Endothelial cell of umbilical vein (primary cell): ENCODE measurements around the gene DMD. TPM values are rescaled to one million over a fixed set of nuclear protein-coding genes. Genes with fewer than 3 reads are reported as not detected.

Source experiments
- BruUV-seq: library from RNA; stranded (reverse); fragments of 400-500 nt; replicated peaks from 2 replicates; lab custom pipeline; 2021; lab: Mats Ljungman, UMichigan
- CTCF ChIA-PET: fragments of 300-600, 350-600 bp; sonication (Branson Sonifier 250); formaldehyde crosslinking; loops from one replicate; lab custom pipeline; 2021; ENCODE audit warnings: antibody characterized with exemption, inconsistent platforms; lab: Charles Lee
- POLR2A ChIA-PET: fragments of 300-600, 350-600 bp; sonication (Branson Sonifier 250); formaldehyde crosslinking; loops from one replicate; lab custom pipeline; 2021; ENCODE audit warnings: antibody characterized with exemption, inconsistent platforms; lab: Charles Lee
- DNase-seq: peaks from one replicate; pipeline ENCODE4 v3.0.0-alpha.2; 2011; ENCODE audit warnings: low read depth, low spot score
- FAIRE-seq: peaks from 2 replicates; lab custom pipeline; 2011; peaks lifted over from hg19 to GRCh38; lab: Jason Lieb, UNC
- H2AFZ ChIP-seq: 2 replicates; pipeline ENCODE4 v1.6.0; 2012; ENCODE audit warnings: low read depth, low read length, control low read depth, inconsistent platforms
- H3K27ac ChIP-seq: 2 replicates; pipeline ENCODE4 v1.5.1; 2011; ENCODE audit warnings: low read depth, mild to moderate bottlenecking, control low read depth, low read length, moderate library complexity; ENCODE audit not compliant: insufficient read depth
- H3K27me3 ChIP-seq, 2 experiments: 2 replicates each; pipeline versions ENCODE4 v1.6.0 to v1.6.1; 2011; ENCODE audit warnings: low read length in 2 of 2, mixed read lengths in 1 of 2; ENCODE audit not compliant: control insufficient read depth in 2 of 2, insufficient read depth in 2 of 2
- H3K36me3 ChIP-seq, 2 experiments: 2 replicates in 1 of 2; 3 replicates in 1 of 2; pipeline ENCODE4 v1.5.1; 2011; ENCODE audit warnings: low read length in 2 of 2, mild to moderate bottlenecking in 1 of 2, moderate library complexity in 1 of 2; ENCODE audit not compliant: control insufficient read depth in 2 of 2, insufficient read depth in 2 of 2; ENCODE audit errors: extremely low read depth in 1 of 2
- H3K4me1 ChIP-seq: 3 replicates; pipeline ENCODE4 v1.5.1; 2011; ENCODE audit warnings: mild to moderate bottlenecking, low read length; ENCODE audit not compliant: control insufficient read depth, insufficient read depth; ENCODE audit errors: extremely low read depth
- H3K4me2 ChIP-seq: 2 replicates; pipeline ENCODE4 v1.6.1; 2011; ENCODE audit warnings: low read length, control low read depth, mixed read lengths; ENCODE audit not compliant: insufficient read depth
- H3K4me3 ChIP-seq, 3 experiments: fragments of 200-600 bp in 1 of 3; sonication (generic), shearing (Covaris generic) in 1 of 3; replicated peaks in 1 of 3; 2 replicates each; pipeline ENCODE4 v1.5.1; 2011 to 2016; ENCODE audit warnings: control low read depth in 3 of 3, low read length in 3 of 3, mild to moderate bottlenecking in 2 of 3, inconsistent platforms in 1 of 3, low read depth in 1 of 3, moderate library complexity in 1 of 3; ENCODE audit not compliant: insufficient read depth in 1 of 3
- H3K79me2 ChIP-seq: 2 replicates; pipeline ENCODE4 v1.6.0; 2012; ENCODE audit warnings: low read length, inconsistent platforms; ENCODE audit not compliant: control insufficient read depth, insufficient read depth
- H3K9ac ChIP-seq: replicated peaks from 2 replicates; pipeline ENCODE3; 2011; ENCODE audit warnings: low read length, control low read depth; ENCODE audit not compliant: insufficient read depth; ENCODE audit errors: extremely low read depth
- H3K9me1 ChIP-seq: replicated peaks from 3 replicates; pipeline ENCODE4 v1.6.0; 2011; ENCODE audit warnings: mild to moderate bottlenecking, low read length; ENCODE audit not compliant: control insufficient read depth, insufficient read depth; ENCODE audit errors: extremely low read depth
- H3K9me3 ChIP-seq: replicated peaks from 2 replicates; pipeline ENCODE4 v1.5.1; 2012; ENCODE audit warnings: low read length, inconsistent platforms; ENCODE audit not compliant: control insufficient read depth, insufficient read depth
- H4K20me1 ChIP-seq: replicated peaks from 2 replicates; pipeline ENCODE3; 2011; ENCODE audit warnings: mild to moderate bottlenecking, low read length; ENCODE audit not compliant: control insufficient read depth, insufficient read depth; ENCODE audit errors: extremely low read depth
- EZH2 ChIP-seq: IDR thresholded peaks from 2 replicates; pipeline ENCODE4 v1.6.1; 2012; ENCODE audit warnings: borderline replicate concordance, low read depth, mild to moderate bottlenecking, moderate library complexity, low read length, inconsistent platforms; ENCODE audit not compliant: severe bottlenecking
- FOS ChIP-seq: IDR thresholded peaks from 2 replicates; pipeline ENCODE4 v1.6.1; 2011; ENCODE audit warnings: mild to moderate bottlenecking, low read length, moderate library complexity, borderline replicate concordance; ENCODE audit not compliant: insufficient read depth
- GATA2 ChIP-seq: IDR thresholded peaks from 2 replicates; pipeline ENCODE4 v1.7.0; 2011; ENCODE audit warnings: low read depth, mild to moderate bottlenecking, moderate library complexity, mixed read lengths, low read length; ENCODE audit not compliant: insufficient read length, insufficient read depth
- JUN ChIP-seq: IDR thresholded peaks from 2 replicates; pipeline ENCODE4 v1.6.1; 2011; ENCODE audit warnings: borderline replicate concordance, low read depth; ENCODE audit not compliant: insufficient read length, insufficient read depth
- MYC ChIP-seq: IDR thresholded peaks from one replicate; pipeline ENCODE4 v1.6.1; 2011; ENCODE audit warnings: mild to moderate bottlenecking, low read depth, low read length
- POLR2A ChIP-seq: IDR thresholded peaks from 2 replicates; pipeline ENCODE4 v1.6.1; 2012; ENCODE audit warnings: low read depth, mild to moderate bottlenecking, control low read depth, low read length
- POLR2AphosphoS5 ChIP-seq: IDR thresholded peaks from 2 replicates; pipeline ENCODE4 v1.6.1; 2012; ENCODE audit warnings: low read depth, mild to moderate bottlenecking, control low read depth, low read length, moderate library complexity; ENCODE audit not compliant: insufficient read depth
- dilution Hi-C: fragments of 300-500 bp; cut with MboI; formaldehyde crosslinking; loops from one replicate; pipeline ENCODE4 v1.15.0; 2019; ENCODE audit warnings: low sequenced_read_pairs; ENCODE audit not compliant: extremely low pct_ligation_motif_present
- intact Hi-C: fragments of 100-400 bp; cut with micrococcal nuclease; formaldehyde crosslinking; loops from one replicate; pipeline ENCODE4 v1.10.0; 2022
- polyA plus RNA-seq, 4 experiments: library from polyadenylated mRNA; depleted of rRNA in 3 of 4; stranded (reverse) in 3 of 4; unstranded in 1 of 4; fragments of >200 nt; gene quantifications; 2 replicates each; pipeline versions ENCODE4 v1.2.1 to v1.2.3, GENCODE V29; 2011 to 2012; ENCODE audit warnings: missing spikeins in 1 of 4
- total RNA-seq: library from RNA; stranded (reverse); gene quantifications from 2 replicates; pipeline ENCODE4 v1.2.3, GENCODE V29; 2021
- TF ChIP-seq, protein P1 (sequence below), 2 donors: IDR thresholded peaks; 1 replicate in 1 of 2; 2 replicates in 1 of 2; pipeline ENCODE4 v1.5.1; 2011; ENCODE audit warnings: low read length in 2 of 2, mild to moderate bottlenecking in 2 of 2, moderate library complexity in 2 of 2, control low read depth in 1 of 2, inconsistent platforms in 1 of 2, low read depth in 1 of 2; ENCODE audit not compliant: insufficient read depth in 1 of 2; ENCODE audit errors: extremely low read depth in 1 of 2
- TF ChIP-seq, protein P2 (sequence below): IDR thresholded peaks from 2 replicates; pipeline ENCODE4 v1.6.1; 2011; ENCODE audit not compliant: insufficient read depth, insufficient read length

The DMD gene
- total and polyA plus RNA-seq, 2 donors (not counting 3 experiments of a cell fraction or from before 2014, with no cell fraction given), result 7.3 to 9.0 TPM

DNA sequence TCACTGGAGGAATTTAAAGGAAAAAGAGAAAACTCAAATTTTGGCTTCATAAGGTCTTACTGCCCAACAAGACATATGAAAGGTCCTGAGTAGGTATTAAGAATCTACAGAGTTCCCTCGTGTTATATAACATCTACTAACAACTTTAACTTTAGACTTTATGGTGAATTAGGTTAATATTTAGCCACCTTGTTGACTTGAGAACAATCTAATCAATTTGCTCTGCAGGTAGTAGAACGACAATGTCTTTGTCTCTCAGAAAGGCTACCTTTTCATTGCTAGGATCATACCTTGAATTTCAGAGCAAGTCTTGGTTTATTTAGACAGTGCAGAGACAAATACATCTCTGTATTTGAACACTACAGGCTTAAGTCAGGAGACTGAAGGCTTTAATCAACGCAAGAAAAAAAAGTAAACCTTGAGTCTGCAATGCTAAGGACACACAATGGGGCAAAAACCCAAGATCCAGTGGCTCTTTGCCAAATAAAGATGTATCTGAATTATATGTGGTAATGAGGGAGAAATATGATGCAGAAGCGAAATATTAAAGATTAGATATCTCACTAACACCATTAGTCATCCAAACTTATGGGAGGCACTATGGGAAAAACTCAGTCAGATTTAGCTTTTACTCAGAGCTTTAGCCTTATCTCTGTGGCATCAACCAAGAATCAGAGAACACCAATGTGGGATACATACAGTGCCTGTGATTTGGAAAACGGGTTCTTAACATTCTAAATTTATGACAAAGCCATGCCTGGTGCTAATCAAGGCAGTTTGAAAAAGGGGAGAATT is 2045.9 kb downstream of the DMD start:
- H3K27ac ChIP-seq, result no peak overlapping the region
- H3K9ac ChIP-seq, result no peak overlapping the region
- DNase-seq (no peak), FAIRE-seq (no peak)
- intact Hi-C loops, result no loop called here
- no peaks in the 10 kb centered on the region for H4K20me1 ChIP-seq
- no peak overlapping the region for H2AFZ ChIP-seq
- no peaks in the 10 kb centered on the region for H3K9me1 ChIP-seq
- CTCF ChIA-PET, result no interaction called here
- no peak overlapping the region for H3K4me2 ChIP-seq
- dilution Hi-C loops, result no loop called here
- H3K9me3 ChIP-seq, result no peaks in the 10 kb centered on the region
- POLR2A ChIA-PET, result no interaction called here
- no peaks in the 10 kb centered on the region for H3K36me3 ChIP-seq
- no peaks in the 10 kb centered on the region for H3K27me3 ChIP-seq
- TF ChIP-seq POLR2AphosphoS5 (no peak), FOS (no peak), MYC (no peak), EZH2 (no peak), JUN (no peak), GATA2 (no peak), POLR2A (no peak)
- TF ChIP-seq, protein P1, sequence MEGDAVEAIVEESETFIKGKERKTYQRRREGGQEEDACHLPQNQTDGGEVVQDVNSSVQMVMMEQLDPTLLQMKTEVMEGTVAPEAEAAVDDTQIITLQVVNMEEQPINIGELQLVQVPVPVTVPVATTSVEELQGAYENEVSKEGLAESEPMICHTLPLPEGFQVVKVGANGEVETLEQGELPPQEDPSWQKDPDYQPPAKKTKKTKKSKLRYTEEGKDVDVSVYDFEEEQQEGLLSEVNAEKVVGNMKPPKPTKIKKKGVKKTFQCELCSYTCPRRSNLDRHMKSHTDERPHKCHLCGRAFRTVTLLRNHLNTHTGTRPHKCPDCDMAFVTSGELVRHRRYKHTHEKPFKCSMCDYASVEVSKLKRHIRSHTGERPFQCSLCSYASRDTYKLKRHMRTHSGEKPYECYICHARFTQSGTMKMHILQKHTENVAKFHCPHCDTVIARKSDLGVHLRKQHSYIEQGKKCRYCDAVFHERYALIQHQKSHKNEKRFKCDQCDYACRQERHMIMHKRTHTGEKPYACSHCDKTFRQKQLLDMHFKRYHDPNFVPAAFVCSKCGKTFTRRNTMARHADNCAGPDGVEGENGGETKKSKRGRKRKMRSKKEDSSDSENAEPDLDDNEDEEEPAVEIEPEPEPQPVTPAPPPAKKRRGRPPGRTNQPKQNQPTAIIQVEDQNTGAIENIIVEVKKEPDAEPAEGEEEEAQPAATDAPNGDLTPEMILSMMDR (IDR thresholded peaks at IDR 0.05; ENCODE audit: extremely low read depth in 1 of 2, insufficient read depth in 1 of 2, low read depth in 1 of 2, low read length in 2 of 2), result no peak
- TF ChIP-seq, protein P2, sequence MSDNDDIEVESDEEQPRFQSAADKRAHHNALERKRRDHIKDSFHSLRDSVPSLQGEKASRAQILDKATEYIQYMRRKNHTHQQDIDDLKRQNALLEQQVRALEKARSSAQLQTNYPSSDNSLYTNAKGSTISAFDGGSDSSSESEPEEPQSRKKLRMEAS, result no peak
- H3K79me2 ChIP-seq, result no peaks in the 10 kb centered on the region
- no peak overlapping the region for H3K4me3 ChIP-seq
- BruUV-seq, result no TSS peak
- no peaks in the 10 kb centered on the region for H3K4me1 ChIP-seq
